CD4-positive, alpha-beta T cell treated with Interleukin-4 for 4 hours (primary cell): Measurements from ENCODE around the gene CD52.
A peak's percentile ranks its signal among the peaks of the same experiment; 100 is the strongest.

Experiments used
- DNase-seq: peaks from one replicate; pipeline ENCODE4 v3.0.0-alpha.2; 2020

The CD52 gene

GRCh38 chr1:26317612-26318337 lies at the start of gene CD52:
TSS of gene CD52 (plus strand) at chr1:26317958. CDS start at chr1:26318018, 60 bp downstream.
- DNase-seq: peak; percentile 87

- DNase-seq: no peak
Observed at GRCh38 chr1:26268290-26269197, 49.2 kb upstream of the CD52 start.

- DNase-seq: no peak
Observed at GRCh38 chr1:26269198-26269550, 48.6 kb upstream of the CD52 start.

GRCh38 chr1:26274801-26275425 lies 42.8 kb upstream of the CD52 start:
- no peak for DNase-seq

GRCh38 chr1:26275580-26276431 lies 42.0 kb upstream of the CD52 start:
- DNase-seq: peak; percentile 91

- DNase-seq: no peak
Observed at GRCh38 chr1:26276432-26276838, 41.3 kb upstream of the CD52 start.

- DNase-seq: no peak
Observed at GRCh38 chr1:26277261-26277661, 40.5 kb upstream of the CD52 start.

- no peak for DNase-seq
Observed at GRCh38 chr1:26277719-26278118, 40.0 kb upstream of the CD52 start.

- no peak for DNase-seq
Observed at GRCh38 chr1:26278303-26278702, 39.5 kb upstream of the CD52 start.

GRCh38 chr1:26278724-26279455 lies 38.9 kb upstream of the CD52 start:
- DNase-seq: peak; percentile 53

GRCh38 chr1:26279456-26280332 lies 38.1 kb upstream of the CD52 start, which contains the start of gene SH3BGRL3:
TSS of gene SH3BGRL3 (plus strand) at chr1:26280086. CDS start at chr1:26280156, 70 bp downstream.
- DNase-seq: peak; percentile 85

- no peak for DNase-seq
Observed at GRCh38 chr1:26280333-26281042, 37.3 kb upstream of the CD52 start.

- DNase-seq: no peak
Observed at GRCh38 chr1:26281091-26281958, 36.4 kb upstream of the CD52 start.

- DNase-seq: no peak
Observed at GRCh38 chr1:26281971-26282370, 35.8 kb upstream of the CD52 start.

- no peak for DNase-seq
Observed at GRCh38 chr1:26282401-26282918, 35.3 kb upstream of the CD52 start.

- DNase-seq: no peak
Observed at GRCh38 chr1:26283279-26283853, 34.4 kb upstream of the CD52 start.

- DNase-seq: no peak
Observed at GRCh38 chr1:26283871-26284596, 33.7 kb upstream of the CD52 start.
